BE2C (cell line): ENCODE results near the gene TMEM151B.

ENCODE experiments used
- DNase-seq: peaks from one replicate; pipeline ENCODE4 v3.0.0-alpha.2; 2020
- H3K27me3 ChIP-seq: fragments of 250-450 bp; sonication (Bioruptor Pico); 2 replicates; pipeline ENCODE4 v1.5.1; 2020; ENCODE audit warnings: mild to moderate bottlenecking
- H3K36me3 ChIP-seq: fragments of 250-450 bp; sonication (Bioruptor Pico); 2 replicates; pipeline ENCODE4 v1.5.1; 2020; ENCODE audit warnings: mild to moderate bottlenecking
- H3K4me1 ChIP-seq: fragments of 250-450 bp; sonication (Bioruptor Pico); 2 replicates; pipeline ENCODE4 v1.5.1; 2020
- H3K4me3 ChIP-seq: 2 replicates; pipeline ENCODE4 v1.5.1; 2011; ENCODE audit warnings: low read depth, low read length
- H3K9me3 ChIP-seq: fragments of 250-450 bp; sonication (Bioruptor Pico); 2 replicates; pipeline ENCODE4 v1.5.1; 2020
- TF ChIP-seq, protein P1 (sequence below): IDR thresholded peaks from 2 replicates; pipeline ENCODE4 v1.5.1; 2012; ENCODE audit warnings: mild to moderate bottlenecking, low read depth, low read length

TMEM151B gene

DNA sequence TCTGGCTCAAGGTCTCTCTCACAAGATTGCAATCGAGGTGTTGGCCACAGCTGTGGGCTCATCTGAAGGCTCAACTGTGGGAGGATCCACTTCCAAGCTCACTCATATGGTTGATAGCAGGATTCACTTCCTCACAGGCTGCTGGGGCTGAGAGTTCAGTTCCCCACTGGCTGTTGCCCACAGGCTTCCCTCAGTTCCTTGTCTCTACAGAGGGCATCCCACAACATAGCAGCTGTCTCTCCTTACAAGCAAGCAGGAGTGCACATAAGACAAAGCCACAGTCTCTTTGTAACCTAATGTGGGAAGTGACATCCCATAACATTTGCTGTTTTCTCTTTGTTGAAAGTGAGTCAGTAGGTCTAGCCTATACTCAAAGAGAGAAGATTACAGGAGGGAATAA lies 86.2 kb downstream of the TMEM151B start:
- TF ChIP-seq, protein P1, sequence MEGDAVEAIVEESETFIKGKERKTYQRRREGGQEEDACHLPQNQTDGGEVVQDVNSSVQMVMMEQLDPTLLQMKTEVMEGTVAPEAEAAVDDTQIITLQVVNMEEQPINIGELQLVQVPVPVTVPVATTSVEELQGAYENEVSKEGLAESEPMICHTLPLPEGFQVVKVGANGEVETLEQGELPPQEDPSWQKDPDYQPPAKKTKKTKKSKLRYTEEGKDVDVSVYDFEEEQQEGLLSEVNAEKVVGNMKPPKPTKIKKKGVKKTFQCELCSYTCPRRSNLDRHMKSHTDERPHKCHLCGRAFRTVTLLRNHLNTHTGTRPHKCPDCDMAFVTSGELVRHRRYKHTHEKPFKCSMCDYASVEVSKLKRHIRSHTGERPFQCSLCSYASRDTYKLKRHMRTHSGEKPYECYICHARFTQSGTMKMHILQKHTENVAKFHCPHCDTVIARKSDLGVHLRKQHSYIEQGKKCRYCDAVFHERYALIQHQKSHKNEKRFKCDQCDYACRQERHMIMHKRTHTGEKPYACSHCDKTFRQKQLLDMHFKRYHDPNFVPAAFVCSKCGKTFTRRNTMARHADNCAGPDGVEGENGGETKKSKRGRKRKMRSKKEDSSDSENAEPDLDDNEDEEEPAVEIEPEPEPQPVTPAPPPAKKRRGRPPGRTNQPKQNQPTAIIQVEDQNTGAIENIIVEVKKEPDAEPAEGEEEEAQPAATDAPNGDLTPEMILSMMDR: no peak
- Histone ChIP-seq H3K9me3 (no peaks in the 10 kb centered on the region), H3K27me3 (no peaks in the 10 kb centered on the region), H3K36me3 (no peaks in the 10 kb centered on the region), H3K4me1 (no peaks in the 10 kb centered on the region), H3K4me3 (no peak overlapping the region)
- no peak for DNase-seq
